ENCODE results near the gene CRCP.

GRCh38 chr7:66092654-66093053 is 22.0 kb upstream of the CRCP start:
- TF ChIP-seq CTCF (IDR thresholded peaks at IDR 0.05) (no peak), POLR2A (IDR thresholded peaks at IDR 0.05) (no peak)

Data from stomach (tissue), 4 donors.